Limb (tissue), 2 donors: ENCODE results near the gene AOPEP.
A peak's percentile ranks its signal among the peaks of the same experiment; 100 is the strongest.
"Not testable (repeated sequence)": the region's sequence is repeated elsewhere in the genome, so short reads cannot be mapped to it uniquely, and the experiment has no call there.

Experiments
- DNase-seq, 2 donors: peaks; one replicate each; pipeline ENCODE4 v3.0.0-alpha.2; 2016; ENCODE audit errors: extremely low spot score in 2 of 2

The AOPEP gene

DNA sequence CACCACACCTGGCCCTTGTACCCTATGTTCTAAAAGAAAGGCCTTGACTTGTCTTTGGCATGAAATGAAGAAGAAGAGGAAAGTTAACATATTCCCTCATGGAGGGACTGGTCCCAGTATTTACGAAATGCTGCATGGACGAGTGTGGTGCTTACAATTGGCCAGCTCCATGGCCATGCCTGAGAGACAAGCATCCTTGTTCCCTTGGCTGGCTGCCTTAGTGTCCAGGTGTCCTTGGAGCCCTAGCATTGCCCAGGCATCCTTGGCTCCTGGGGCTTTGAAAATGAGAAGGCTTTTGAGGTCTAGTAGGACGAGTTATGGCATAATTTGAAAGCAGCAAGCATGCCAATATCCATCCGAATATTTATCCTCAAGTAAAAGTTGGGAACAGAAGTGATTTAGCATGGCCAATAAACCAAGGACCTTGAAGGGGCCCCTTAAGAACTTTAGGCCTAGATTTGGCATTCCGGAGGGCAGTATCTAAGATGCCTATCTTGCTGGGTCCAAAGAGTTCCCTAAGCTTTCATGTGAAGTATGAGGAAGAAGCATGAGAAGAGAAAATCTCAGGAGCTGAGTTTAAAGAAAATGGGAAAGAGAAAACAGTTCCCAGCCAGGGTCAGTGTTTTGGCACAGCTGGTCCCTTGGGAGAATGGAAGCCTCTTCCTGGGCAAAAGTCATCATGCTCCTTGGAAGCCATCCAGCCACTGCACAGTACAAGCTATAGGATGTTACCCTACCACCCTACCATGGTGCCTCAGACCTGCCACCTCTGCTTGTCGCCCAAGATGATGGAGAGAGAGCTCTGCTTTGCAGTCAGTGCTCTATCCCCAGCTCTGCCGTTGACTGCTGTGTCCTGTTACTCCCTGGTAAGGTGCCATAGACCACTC lies 91.0 kb downstream of the AOPEP start:
- no peak for DNase-seq

GRCh38 chr9:94818178-94818541 lies 91.7 kb downstream of the AOPEP start:
- DNase-seq, result no peak

DNA sequence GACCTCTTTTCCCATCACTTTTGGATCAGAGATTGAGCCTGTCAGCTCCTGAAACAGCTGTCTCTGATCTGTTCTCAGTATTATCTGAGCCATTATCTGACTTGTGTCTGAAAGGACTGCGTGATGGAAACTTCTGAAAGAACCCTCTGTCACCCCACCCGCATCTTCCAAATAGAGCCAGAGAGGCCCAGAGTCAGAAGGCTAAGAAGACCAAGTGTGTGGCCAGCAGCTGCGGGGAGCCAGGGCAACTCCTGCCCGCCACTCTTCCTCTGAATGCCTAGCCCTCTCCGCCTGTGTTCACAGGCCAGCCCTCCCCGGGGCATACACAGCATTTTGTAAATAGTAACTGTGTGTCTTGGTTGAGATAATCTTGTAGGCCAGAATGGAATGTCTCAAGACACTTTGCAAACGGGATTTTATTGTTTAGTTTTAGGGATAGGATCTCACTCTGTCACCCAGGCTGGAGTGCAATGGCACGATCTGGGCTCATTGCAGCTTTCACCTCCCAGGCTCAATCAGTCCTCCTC lies 92.7 kb downstream of the AOPEP start:
- DNase-seq, result no peak

DNA sequence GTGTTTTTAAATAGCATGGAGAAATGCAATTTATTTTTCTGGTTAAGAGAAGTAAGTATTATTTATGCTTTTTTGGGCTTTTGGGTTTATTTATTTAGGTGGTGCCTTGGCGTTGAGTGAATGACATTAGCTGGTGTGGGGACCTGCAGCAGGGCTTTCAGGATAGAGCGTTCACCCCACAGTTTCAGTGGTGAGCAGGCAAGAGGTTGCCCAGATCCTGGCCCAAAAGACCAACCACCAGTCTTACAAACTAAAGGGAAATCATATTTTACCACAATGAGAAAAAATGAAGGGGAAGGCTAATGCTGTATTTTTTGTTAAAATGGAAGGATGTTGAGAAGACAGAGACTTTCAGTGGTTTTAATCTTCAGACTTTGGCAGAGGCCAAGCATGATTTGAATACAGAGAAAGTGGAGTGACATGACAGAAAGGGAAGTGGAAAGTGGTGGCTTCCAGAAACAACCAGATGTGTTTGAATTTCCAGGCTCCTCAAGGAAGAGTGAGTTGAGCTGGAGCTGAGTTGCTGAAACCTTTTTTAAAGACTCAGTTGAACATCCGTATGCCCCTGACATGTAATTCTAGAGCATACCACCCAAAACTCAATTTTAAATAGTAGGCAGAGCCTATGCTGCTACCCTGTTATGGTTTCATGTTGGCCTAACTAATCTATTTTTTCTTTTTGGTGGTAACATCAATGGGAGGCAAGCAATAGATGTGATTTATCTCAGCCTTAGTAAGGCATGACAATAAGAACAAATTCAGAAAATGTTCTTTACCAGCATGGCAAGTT lies 94.8 kb downstream of the AOPEP start:
- DNase-seq, result no peak

GRCh38 chr9:94822273-94822672 lies 95.8 kb downstream of the AOPEP start:
- DNase-seq, result no peak

GRCh38 chr9:94823710-94824109 lies 97.2 kb downstream of the AOPEP start:
- DNase-seq, result no peak

GRCh38 chr9:94824411-94824810 lies 97.9 kb downstream of the AOPEP start:
- no peak for DNase-seq

GRCh38 chr9:94824913-94825610 lies 98.6 kb downstream of the AOPEP start:
- DNase-seq, result no peak

GRCh38 chr9:94825611-94825958 lies 99.1 kb downstream of the AOPEP start:
- DNase-seq, result no peak

GRCh38 chr9:94826044-94826443 lies 99.5 kb downstream of the AOPEP start:
- DNase-seq, result no peak

DNA sequence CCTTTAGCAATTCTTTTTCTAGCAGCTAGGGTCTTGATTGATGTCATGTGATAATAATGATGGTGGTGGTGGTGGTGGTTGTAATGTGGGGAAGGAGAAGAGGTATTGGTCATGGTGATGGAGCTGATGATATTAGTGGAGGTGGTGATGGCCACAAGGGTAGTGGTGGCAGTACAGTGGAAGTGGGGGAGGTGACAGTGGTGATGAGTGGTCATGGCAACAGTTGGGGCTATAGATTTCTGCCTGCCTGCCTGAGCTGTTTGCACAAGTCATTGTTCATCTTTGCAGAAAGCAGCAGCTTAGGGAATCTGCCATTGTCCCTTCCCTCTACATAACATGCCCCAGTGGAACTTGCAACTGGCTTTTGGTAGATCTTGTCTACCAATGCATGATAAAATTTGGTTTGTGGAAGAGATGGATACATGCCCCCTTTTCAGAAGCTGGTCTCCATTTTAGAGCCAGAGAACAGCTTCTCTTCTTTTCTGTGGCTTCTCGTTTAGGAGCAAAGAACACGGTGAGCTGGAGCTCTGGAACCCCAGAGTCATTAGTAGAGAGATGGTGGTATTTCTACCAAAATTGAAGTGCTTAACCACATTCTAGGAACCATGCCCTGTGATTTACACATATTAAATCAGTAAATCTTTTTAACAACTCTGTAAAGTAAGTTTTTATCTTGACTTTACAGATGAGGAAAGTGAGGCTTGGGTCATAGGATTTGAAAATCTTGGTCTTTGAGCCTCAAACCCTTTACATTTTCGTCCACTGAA lies 100.3 kb downstream of the AOPEP start:
- no peak for DNase-seq

GRCh38 chr9:94827584-94828304 lies 101.2 kb downstream of the AOPEP start:
- no peak for DNase-seq

- peak in 1 of 2 donors; percentile 47 for DNase-seq
These were observed 103.0 kb downstream of the AOPEP start for GRCh38 chr9:94829380-94830070.

- not testable (repeated sequence) for DNase-seq
These were observed 103.6 kb downstream of the AOPEP start for GRCh38 chr9:94830071-94830604.

GRCh38 chr9:94833802-94834201 lies 107.3 kb downstream of the AOPEP start:
- DNase-seq, result no peak

DNA sequence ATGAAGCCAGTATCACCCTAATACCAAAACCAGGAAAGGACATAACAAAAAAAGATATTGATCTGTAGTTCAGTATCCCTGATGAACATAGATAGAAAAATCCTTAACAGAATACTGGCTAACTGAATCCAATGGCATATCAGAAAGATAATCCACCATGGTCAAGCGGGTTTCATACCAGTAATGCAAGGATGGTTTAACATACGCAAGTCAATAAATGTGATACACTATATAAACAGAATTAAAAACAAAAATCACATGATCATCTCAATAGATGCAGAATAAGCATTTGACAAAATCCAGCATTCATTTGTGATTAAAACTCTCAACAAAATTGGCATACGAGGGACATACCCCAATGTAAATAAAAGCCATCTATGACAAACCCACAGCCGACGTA lies 110.9 kb downstream of the AOPEP start:
- no peak for DNase-seq

GRCh38 chr9:94839398-94839797 lies 112.9 kb downstream of the AOPEP start:
- no peak for DNase-seq

DNA sequence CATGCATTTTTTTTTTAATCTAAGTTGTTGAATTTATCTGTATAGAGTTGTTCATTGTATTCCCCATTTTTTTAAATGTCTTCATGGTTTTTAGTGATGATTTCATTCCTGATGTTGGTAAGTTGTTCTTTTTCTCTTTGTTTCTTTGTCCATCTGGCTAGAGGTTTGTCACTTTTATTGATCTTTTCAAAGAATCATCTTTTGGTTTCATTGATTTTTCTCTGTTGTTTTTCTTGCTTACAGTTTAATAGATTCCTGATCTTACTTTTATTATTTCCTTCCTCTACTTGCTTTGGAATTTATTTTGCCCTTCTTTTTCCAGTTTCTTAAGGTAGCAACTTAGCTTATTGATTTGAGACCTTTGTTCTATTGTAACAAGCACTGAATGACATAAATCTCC lies 114.2 kb downstream of the AOPEP start:
- DNase-seq, result no peak

GRCh38 chr9:94843134-94843533 lies 116.6 kb downstream of the AOPEP start:
- no peak for DNase-seq

DNA sequence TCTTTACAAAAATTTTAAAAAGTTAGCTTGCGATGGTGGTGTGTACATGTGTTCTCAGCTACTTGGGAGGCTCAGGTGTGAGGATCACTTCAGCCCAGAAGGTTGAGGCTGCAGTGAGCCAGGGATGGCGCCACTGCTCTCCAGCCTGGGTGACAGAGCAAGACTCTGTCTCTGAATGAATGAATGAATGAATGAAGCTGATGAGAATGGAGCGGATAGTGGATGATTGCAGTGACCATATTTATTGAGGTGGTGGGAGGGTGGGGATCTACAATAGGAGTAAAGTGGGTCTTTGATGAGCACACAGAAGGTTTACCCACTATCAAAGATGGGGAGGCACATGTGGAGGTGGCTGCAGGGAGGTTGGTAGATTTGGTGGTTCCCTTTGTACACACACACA lies 120.2 kb downstream of the AOPEP start:
- no peak for DNase-seq
